ENCODE data around the gene ABR.
"Not testable (repeated sequence)": the region's sequence is repeated elsewhere in the genome, so short reads cannot be mapped to it uniquely, and the experiment has no call there.

The ABR gene

DNA sequence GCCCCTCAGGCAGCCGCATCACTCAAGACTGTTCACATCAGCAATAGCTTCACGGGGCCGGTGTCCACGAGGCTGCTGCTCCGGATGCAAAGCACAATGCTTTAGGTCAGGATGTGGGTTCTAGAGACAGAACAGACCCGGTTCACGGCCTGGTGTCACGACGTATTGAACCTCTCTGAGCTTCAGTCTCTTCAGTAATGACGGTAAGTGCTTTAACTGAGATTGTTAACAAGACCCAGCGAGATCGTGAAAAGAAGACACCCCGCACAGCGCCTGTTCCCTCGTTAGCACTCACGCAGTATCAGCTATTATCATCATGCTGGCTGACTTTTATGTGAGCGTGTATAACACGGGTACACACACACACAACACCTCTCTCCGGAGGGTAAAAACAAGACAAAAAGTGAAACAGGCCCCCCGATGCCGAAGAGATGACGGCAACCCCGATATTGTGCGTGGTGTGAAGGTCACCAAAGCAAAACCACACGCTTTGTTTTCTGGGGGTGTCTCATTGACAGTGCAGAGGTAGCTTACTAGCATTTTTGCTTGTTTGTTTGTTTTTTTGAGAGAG is 21.4 kb upstream of the ABR start:
- no peak for DNase-seq

DNA sequence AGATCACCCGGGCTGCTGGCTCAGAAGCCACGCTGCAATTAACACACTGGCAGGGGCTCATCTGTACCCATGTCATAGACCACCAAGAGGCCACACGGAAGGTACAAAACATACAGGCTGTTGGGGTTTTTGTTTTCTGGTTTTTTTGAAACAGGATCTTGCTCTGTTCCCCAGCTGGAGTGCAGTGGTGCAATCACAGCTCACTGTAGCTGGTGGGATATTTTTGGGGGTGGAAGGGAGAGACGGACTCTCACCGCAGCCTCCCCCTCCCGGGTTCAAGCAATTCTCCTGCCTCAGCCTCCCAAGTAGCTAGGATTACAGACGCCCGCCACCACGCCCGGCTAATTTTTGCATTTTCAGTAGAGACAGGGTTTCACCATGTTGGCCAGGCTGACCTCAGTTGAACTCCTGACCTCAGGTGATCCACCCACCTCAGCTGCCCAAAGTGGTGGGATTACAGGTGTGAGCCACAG is 19.5 kb upstream of the ABR start:
- DNase-seq, result not testable (repeated sequence)

DNA sequence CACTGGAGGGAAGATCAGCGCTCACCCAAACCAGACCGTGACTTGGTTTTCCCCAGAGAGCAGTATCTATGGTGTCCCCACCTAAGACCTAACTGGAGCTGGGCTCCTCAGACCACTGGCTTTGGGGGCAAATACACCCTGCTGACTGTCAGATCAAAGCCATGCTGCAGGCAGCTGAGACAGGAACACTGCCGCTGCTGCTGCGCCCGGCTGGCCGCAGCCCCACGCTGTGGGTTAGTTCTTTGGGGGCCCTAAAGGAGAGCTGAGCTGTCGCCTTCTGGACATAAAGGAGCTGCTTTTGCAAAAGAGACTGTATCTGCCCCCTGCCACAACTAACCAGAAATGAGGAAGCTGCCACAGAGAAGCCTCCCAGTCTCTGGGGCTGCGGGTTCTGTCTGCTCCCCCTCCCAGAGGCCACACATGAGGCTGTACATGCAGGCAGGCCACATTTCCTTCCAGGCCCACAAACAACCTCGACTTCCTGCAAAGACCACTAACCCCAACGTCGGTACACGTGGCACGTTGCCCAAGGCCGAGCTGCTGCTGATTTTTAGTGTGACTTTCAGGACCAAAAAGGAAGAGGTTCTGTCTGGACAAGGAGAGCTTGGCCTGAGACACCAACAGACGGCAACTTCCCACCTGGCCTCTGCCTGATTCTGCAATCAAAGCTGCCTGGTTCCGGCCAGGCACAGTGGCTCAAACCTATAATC is 18.2 kb upstream of the ABR start:
- DNase-seq, result no peak

DNA sequence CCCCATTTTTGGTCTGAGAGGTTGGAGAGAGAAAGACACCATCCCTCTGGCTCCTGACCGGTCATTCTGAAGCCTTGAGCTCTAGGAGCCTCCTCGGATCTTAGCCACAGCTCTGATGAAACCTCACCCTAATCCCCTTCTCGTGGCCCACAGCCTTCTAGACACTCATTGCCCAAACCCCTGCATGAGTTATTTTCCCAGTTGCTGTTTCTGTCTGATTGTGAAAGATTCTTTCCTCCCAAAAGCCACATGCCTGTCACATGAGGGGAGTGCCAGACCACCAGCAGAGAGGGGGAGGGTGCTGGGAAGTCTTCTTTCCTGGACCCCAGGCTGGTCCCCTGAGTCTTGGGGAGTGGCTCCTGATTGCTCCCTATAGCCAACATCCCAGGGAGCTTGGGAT is 17.6 kb upstream of the ABR start:
- DNase-seq, result no peak

DNA sequence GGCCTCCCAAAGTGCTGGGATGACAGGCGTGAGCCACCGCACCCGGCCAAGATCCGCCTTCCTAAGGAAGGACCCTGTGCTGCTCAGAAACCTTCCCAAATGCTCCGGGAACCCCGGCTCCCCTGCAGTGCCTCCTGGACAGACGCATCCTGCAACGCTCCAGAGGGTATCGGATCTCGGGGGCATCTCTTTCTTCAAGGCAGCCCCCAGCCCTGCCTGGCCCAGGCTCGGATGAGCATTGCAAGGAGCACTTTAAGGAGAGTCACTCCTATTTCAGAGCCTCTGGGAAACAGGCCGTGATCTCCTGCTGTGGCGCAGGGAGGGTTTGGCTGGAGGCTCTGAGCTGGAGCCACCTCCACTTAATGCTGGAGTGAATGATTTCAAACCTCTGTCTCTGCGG is 17.2 kb upstream of the ABR start:
- no peak for DNase-seq

DNA sequence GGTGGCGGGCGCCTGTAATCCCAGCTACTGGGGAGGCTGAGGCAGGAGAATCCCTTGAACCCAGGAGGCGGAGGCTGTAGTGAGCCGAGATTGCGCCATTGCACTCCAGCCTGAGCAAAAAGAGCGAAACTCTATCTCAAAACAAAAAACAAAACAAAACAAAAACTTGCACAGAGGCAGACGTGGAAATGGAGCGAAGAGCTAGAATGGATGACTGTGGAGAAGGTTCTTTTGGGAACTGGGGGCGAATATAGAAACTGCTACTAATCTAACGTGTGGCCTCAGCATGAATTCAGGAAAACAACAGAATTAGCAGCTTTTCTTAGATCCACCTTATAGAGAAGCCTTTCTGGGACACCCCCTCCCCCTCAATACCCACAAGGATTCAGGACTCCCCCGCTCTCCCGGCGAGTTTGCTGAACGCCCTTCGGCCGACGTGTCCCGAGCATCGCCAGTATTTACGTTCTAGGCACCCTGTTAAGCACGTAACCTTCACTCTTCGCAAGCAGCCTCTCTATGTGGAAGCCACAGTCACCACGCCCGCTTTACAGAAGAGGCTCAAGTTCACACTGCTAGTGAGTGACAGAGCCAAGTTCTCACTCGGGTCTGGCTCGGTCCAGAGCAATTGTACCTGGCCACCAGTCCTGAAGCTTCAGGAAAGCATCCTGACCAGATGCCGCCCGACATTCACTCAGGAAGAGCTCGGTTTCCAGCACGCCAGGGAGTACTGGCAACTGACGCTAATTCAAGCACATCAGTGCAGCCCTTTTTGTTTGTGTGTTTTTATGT is 13.3 kb upstream of the ABR start:
- DNase-seq, result no peak

DNA sequence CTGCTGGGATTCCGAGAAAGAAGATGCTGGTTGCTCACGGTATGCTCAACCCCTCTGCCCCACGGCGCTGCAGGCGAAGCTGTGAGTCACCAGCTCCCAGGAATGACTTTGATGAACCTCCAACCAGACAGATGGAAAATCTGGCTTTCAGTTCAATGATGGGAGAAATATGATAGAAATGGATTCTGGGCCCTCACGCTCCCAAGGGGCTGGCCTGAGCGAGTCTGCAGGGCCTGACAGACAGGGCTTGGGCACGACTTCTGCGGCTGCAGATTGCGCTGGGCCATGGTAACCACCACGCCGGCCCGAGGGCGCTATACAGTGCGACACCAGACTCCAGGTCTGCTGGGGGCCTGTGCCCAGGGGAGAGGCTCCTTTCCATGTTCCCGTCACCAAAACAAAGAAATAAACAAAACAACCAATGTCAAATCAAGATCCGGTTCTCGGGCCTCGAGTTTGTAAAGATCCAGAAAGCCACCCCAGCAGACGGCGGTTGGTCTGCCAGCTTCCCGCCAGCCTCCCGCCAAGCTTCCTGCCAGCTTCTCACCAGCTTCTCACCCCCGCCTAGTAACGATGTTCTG is 11.1 kb upstream of the ABR start:
- DNase-seq, result no peak

DNA sequence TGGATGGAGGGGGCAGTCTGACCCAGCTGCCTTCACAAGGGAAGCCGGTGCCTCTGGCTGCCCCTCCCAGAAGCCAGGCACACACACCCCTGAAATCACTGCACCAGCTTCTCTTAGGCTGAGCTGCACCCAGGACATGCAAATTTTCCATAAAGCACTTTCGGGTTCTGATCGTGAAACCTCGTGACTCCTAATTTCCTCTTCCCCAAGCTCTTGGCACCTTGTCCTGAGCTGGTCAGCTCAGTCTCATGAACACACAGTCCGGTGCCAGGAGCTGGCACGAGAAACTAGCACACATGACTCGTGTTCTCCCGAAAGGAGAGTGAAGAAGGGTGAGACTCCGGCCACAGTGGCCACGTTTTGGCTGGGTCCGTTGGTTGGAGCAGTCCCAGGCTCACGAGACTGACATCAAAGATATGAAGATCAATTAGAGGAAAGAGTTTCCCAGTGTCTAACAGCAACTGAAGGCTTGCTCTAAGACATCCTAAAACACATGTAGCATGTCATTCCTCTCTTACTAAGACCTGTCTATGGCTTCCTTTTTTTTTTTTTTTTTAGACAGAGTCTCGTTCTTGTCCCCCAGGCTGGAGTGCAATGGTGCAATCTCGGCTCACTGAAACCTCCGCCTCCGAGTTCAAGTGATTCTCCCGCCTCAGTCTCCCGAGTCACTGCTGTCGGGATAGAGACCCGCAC is 9.2 kb upstream of the ABR start:
- no peak for DNase-seq

DNA sequence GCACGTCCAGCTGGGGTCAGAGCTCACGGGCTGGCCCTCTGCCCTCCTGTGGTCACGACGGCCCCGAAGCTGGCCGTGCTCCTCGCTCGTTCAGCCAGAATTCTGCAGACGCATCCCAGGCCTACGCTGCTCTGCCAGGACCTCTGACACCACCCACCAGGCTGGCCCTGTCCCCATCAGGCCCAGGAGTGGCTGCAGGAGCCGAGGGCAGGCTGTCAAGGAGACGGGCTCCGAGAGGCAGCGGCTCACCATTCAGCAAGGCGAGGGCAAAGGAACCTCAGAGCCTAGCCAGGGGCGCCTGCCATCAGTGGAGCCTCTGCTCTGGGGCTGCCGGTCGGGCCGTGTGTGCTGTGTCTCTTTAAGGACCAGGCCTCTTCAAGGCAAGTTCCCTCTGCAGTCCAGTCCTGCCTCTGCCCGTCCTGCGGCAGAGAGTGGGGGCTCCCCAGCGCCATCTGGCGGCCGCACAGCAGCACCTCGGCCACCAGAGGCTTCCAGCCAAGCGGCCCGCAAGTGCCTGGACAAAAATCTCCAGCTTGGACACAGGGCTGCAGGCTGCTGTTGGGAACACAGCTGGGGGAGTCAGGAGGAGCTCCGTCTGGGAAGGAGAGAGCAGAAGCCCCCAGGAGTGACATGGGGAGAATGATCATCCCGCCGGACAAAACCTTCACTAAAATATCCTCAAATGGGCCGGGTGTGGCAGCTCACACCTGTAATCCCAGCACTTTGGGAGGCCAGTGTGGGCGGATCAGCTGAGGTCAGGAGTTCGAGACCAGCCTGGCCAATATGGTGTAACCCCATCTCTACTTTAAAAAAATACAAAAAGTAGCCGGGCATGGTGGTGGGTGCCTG is 7.4 kb upstream of the ABR start:
- peak; percentile 37 for DNase-seq

DNA sequence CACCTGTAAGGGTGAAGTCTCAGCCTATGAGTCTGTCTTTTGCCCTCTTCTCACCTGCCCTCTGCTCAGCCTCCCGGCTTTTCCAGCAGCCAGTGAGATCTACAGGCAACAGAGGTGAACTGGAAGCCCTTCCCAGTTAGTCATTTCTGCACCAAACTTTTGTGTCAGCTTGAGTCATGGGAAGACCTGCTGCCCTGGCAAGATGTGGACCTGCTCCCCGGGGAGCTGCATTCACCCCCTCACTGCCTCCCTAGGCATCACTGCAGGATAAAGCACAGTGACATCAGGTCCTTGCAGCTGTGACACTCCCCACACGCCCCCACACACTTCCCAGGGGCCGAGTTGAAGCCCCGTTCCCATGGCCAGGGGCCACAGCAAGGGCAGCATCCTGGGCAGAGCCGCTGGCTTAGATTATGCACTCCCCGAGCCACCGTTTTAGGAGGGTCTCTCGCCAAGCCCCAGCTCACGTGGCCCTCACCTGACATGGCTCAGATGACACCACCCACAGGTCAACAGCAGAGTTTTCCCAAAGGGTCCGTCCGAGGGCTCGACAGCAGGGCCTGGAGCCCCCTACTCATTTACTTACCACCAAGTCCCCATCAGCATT is 6.5 kb upstream of the ABR start:
- no peak for DNase-seq

DNA sequence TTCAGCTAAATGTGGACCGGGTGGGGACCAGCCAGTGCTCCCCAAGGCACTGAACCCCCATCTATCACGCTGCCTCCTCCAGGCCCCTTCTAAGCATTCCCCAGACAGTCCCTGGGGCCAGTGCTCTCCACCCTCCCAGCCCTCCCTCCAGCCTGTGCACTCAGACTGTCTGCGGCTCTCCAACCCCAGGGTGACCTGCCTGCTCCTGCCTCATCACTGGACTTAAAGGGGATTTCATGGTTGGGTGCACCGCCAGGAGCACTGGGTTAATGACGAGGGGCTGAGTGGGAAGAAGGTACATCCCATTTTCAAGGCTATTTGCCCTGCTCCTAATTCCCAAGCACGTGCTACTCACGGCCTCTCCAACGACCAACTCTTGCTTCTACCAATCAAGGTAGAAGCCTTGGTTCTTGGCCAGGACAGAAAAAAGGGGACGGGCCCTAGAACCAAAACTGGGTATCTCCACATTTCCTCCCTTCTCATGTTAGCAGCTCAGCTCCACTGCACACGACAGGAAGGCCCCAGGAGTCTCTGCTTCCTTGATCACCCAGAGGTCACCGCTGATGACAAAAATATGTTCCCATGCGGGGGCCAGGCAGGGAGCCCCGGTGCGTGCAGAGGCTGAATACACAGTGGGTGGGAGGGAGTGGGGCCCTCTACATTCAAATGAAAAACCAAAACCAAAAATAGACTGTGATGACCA is 3.5 kb upstream of the ABR start:
- no peak for DNase-seq

DNA sequence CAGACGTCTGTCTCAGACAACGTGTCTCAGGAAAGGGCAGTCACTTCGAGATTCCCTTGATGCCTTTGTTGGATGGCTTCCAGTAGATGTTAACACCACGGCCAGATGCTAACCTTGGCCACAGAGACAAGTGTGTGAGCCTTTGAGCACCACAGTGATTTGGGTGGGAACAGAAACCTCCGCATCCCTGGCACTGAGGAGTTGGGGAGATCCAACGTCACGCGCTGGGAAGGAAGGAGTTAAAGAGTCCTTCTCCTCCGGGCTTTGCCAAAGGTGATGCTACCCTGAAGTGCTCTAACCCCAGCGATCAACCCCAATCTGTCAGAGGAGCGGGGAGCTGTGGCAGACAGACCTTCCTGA is 3.0 kb upstream of the ABR start:
- no peak for DNase-seq

DNA sequence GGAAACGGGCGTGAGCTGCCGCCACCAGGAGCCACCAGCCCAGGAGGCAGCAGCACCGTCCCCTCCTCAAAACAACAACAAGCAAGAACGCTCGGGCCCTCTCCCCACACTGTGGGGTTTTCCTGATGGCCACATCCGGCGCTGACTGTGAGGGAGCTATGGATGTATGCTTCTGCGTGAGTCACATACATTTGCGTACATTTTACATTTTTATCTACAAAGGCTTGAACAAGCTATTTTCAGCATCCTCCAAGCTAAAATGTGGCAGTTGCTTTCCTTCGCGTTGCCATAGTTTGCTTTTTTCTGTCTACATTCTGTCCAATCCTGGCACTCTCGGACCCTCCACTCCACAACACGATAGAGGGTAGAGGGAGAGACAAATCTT is 2.0 kb upstream of the ABR start:
- no peak for DNase-seq

DNA sequence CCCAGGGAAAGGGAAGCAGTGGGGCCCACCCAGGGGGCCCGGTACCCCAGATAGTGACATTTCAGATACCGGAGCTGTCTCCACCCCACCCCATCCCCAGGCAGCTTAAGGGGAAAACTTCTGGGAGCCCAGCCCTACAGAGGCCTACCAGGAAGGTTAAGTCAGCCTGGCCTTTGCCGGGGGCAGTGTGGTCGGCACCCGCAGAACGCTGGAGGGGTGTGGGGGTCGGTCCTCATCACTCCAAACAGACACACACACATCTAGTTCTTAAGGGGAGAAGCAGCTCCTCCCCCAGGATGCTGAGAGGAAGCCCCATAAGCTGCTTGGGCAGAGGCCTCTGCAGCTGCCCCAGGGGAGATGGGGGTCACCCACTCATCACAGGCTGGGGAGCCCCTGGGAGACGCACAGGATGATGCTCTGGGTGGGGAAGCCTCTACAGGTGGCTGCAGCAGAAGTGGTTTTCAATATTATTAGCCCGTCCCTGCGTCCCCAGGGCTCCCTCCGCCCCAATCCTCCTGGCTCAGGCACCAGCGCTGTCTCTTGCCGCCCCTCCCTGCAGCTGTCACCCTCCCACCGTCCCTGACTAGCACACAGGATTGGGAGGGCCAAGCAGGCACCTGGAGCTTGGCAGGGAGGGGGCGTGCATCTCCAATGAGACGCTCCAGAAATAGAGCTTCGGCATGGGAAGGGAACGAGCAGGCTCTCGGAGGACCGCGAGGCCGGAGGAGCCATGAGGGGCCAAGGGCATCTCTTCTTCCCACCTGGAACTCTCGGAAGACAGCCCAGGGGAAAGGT is 1.4 kb upstream of the ABR start:
- peak; percentile 24 for DNase-seq

DNA sequence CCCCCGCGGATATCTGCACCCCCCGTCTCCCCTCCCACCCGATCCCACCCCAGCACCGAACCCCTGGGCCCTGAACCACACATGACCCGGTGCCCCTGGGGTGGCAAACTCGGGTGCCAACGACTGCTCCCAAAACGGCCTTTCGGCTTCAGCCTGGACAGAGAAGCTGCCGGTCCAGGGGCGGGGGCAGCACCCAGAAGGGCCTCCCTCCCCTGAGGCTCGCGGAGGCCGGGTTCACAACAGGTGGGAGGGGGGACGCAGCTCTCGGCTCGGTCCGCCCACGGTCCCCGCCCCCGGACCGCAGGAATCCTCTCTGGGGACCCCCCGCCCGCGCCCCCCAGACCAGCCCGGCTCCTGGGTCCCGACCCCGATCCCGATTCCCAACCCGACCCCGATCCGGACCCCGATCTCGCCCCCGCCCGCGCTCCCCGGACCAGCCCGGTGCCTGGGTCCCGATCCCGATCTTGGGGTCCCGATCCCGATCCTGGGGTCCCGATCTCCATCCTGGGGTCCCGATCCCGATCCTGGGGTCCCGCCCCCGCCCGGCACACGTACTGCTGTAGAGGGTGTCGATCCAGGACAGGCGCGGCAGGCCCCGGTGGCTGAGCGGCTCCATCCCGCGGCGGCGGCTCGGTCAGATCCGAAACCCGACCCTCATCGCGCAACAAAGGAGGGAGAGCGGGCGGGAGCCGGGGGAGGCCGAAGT is 516 bp downstream of the ABR start:
- no peak for DNase-seq

DNA sequence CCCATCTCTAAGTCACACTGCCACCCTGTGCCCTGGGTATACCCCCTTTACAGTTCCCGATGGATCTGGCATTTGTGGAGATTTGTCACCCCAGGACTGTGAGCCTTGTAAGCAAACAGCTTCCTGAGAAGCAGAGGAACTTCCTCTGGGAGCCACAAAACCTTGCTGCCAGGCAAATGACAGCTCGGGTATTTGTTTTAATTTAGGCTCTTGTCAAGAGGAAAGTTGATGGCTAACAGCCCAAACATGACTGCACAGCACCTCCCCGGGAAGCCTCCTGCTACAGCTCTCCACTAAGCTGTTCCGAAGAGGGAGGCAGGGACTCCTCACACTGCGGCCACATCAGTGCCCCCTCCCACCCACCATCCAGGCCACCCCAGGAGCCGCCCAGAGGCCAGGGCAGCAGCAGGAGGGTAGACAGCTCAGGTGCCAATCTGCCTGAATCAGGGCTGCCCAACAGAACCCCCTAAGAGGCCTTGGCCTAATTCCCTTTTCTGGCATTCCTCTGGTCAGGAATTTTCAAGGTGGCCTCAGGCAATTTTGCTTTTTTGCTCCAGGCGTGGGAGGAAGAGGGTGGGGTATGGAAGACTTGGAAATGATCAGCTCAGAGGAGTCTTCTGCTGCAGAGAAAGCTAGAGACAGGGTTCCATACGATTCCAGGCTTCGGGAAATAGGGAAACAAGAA is 2.6 kb downstream of the ABR start:
- DNase-seq, result no peak

DNA sequence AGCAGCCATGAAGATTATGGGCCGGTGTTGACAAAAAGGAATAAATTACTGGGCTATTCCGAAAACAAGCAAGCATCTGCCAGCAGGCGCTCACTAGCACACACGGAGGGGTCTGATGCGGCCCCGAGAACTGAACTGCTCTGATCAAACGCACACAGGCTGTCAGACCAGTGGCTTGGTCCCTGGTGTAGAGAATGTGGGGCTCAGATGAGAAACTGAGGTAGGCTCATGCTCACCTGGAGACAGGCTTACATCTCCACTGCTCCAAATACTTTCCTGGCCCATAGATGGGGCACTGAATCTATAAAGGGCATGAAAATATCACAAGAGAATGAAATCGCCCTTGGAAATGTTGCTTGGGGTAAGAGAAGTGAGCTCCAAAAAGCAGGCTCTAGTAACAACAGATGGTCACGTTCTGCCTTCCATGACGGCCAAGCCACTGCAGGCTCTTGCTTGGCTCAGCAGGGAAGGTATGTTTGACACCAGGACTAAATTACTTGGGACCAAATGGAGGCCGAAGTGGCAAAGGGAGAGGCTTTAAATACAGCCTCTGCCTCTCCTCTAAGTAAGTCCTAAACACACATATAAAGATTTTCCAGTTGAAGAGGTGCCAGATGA is 5.4 kb downstream of the ABR start:
- DNase-seq, result no peak

DNA sequence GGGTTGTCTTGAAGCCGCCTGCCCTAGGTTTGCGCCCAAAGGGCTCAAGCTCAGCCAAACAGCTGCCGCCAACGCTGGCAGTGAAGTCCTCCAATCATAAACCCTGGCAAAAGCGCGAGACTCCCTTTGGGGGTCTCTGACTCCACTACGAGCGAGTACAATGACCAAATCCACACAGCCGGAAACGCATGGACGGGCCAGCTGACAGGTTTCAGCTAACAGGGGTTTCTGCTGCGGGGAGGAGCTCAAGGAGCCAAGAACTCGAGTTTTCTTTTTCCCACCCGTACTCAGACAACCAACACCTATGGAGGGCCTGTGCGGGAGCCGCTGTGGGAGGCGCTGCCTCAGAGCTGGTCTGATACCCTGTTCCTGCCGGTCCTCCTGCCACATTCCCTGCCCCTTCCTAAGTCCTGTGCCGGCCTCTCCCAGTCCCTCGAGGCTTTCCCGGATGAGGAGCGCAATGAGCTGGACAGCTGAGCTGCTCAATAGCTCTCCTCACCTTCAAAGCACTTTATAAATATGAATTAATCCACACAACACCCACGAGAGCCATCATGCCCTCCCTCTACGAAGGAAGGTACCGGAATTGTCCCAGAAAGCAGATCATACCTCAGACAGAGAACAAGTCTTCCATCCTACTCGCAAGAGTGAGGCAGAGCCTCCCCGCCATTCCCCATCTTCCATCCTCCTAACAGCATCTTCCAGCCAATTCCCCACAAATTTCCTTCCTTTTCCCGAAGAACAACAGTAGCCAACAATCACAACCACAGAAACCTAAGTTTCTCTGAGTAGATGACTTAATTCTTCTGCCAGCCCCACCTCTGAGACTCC is 6.1 kb downstream of the ABR start:
- no peak for DNase-seq

All from NCI-H2227 treated with DMSO at 0.1 percent for 48 hours (cell line).